Activated B cell treated with CpG ODN at 0.5 μM for 24 hours (primary cell): ENCODE measurements around the gene CT47C1. TPM values are rescaled to one million over a fixed set of nuclear protein-coding genes. Genes with fewer than 3 reads are reported as not detected.

Experiments
- ATAC-seq: fragments of 200-7000 bp; cut with Tn5 transposase; one replicate; pipeline ENCODE4 v1.10.0; 2021; ENCODE audit warnings: low read depth, mild to moderate bottlenecking, moderate library complexity
- CTCF ChIA-PET: fragments of 350-600 bp; sonication (Branson Sonifier 250); formaldehyde crosslinking; loops from one replicate; lab custom pipeline; 2021; ENCODE audit warnings: antibody characterized with exemption; lab: Charles Lee
- POLR2A ChIA-PET: fragments of 350-600 bp; sonication (Branson Sonifier 250); formaldehyde crosslinking; loops from one replicate; lab custom pipeline; 2021; ENCODE audit warnings: antibody characterized with exemption; lab: Charles Lee
- DNase-seq: peaks from one replicate; pipeline ENCODE4 v3.0.0; 2022
- H3K27ac Mint-ChIP-seq: one replicate; pipeline ENCODE4 v1.8.0; 2020; ENCODE audit warnings: mixed read lengths
- H3K27me3 Mint-ChIP-seq: one replicate; pipeline ENCODE4 v1.8.0; 2021; ENCODE audit warnings: mixed read lengths
- H3K36me3 Mint-ChIP-seq: one replicate; pipeline ENCODE4 v1.8.0; 2021; ENCODE audit warnings: low read depth, mixed read lengths
- H3K4me1 Mint-ChIP-seq: one replicate; pipeline ENCODE4 v1.8.0; 2021; ENCODE audit warnings: mixed read lengths
- H3K4me3 Mint-ChIP-seq: one replicate; pipeline ENCODE4 v1.8.0; 2020; ENCODE audit warnings: mild to moderate bottlenecking, mixed read lengths
- H3K9me3 Mint-ChIP-seq: one replicate; pipeline ENCODE4 v1.8.0; 2020; ENCODE audit warnings: mixed read lengths
- CTCF ChIP-seq: fragments of 200-600 bp; IDR thresholded peaks from one replicate; pipeline ENCODE4 v1.8.0; 2022; ENCODE audit warnings: antibody characterized with exemption, mild to moderate bottlenecking
- intact Hi-C: fragments of 100-400 bp; cut with micrococcal nuclease; formaldehyde crosslinking; loops from one replicate; pipeline ENCODE4 v1.15.1; 2024
- total RNA-seq: library from RNA; stranded (reverse); gene quantifications from 2 replicates; pipeline ENCODE4 v1.2.3, GENCODE V29; 2022

CT47C1 gene
- total RNA-seq, 1 donor from 2014 or later: not detected

- peaks cover 2% of the 10 kb centered on the region for H3K27me3 Mint-ChIP-seq
- no peak for ATAC-seq
- DNase-seq: no peak
- no peak for TF ChIP-seq CTCF
- H3K36me3 Mint-ChIP-seq: no peaks in the 10 kb centered on the region
- ChIA-PET POLR2A (no interaction called here), CTCF (no interaction called here)
- H3K9me3 Mint-ChIP-seq: no peaks in the 10 kb centered on the region
- H3K27ac Mint-ChIP-seq: no peak overlapping the region
- H3K4me1 Mint-ChIP-seq: no peaks in the 10 kb centered on the region
- no peak overlapping the region for H3K4me3 Mint-ChIP-seq
- intact Hi-C loops: no loop called here
These were observed 1.1 kb downstream of the CT47C1 start for GRCh38 chrX:119073911-119074310.

GRCh38 chrX:119075270-119076025 lies 2.7 kb downstream of the CT47C1 start:
- CTCF ChIA-PET: interaction anchor here (1.5 kb wide), 1 partner anchor 236 kb away, joined by 3 read pairs; no protein-coding TSS in a partner anchor
- Mint-ChIP-seq H3K27ac (no peak overlapping the region), H3K36me3 (no peaks in the 10 kb centered on the region), H3K4me1 (no peaks in the 10 kb centered on the region), H3K4me3 (no peak overlapping the region), H3K9me3 (no peaks in the 10 kb centered on the region), H3K27me3 (peaks cover 2% of the 10 kb centered on the region)
- POLR2A ChIA-PET: interaction anchor here (0.7 kb wide), 1 partner anchor 43 kb away, joined by 9 read pairs; no protein-coding TSS in a partner anchor
- no peak for DNase-seq
- no peak for TF ChIP-seq CTCF
- ATAC-seq: no peak
- intact Hi-C loops: no loop called here

- CTCF ChIA-PET: no interaction called here
- ATAC-seq (no peak), DNase-seq (no peak)
- no peak for TF ChIP-seq CTCF
- no peak overlapping the region for H3K4me3 Mint-ChIP-seq
- POLR2A ChIA-PET: no interaction called here
- no peaks in the 10 kb centered on the region for H3K4me1 Mint-ChIP-seq
- H3K36me3 Mint-ChIP-seq: no peaks in the 10 kb centered on the region
- H3K9me3 Mint-ChIP-seq: no peaks in the 10 kb centered on the region
- intact Hi-C loops: no loop called here
- H3K27ac Mint-ChIP-seq: no peak overlapping the region
- no peaks in the 10 kb centered on the region for H3K27me3 Mint-ChIP-seq
These were observed 9.5 kb downstream of the CT47C1 start for GRCh38 chrX:119082278-119082677.

GRCh38 chrX:119084766-119085165 lies 12.0 kb downstream of the CT47C1 start:
- no peaks in the 10 kb centered on the region for H3K9me3 Mint-ChIP-seq
- no peaks in the 10 kb centered on the region for H3K36me3 Mint-ChIP-seq
- no peaks in the 10 kb centered on the region for H3K27me3 Mint-ChIP-seq
- ATAC-seq (no peak), DNase-seq (no peak)
- POLR2A ChIA-PET: no interaction called here
- CTCF ChIA-PET: no interaction called here
- peaks cover 5% of the 10 kb centered on the region for H3K4me1 Mint-ChIP-seq
- TF ChIP-seq CTCF: no peak
- intact Hi-C loops: no loop called here
- no peak overlapping the region for H3K4me3 Mint-ChIP-seq
- no peak overlapping the region for H3K27ac Mint-ChIP-seq

- ATAC-seq (no peak), DNase-seq (no peak)
- no peak for TF ChIP-seq CTCF
- Mint-ChIP-seq H3K27ac (no peak overlapping the region), H3K36me3 (no peaks in the 10 kb centered on the region), H3K4me3 (no peak overlapping the region), H3K4me1 (peaks cover 7% of the 10 kb centered on the region), H3K9me3 (no peaks in the 10 kb centered on the region), H3K27me3 (no peaks in the 10 kb centered on the region)
- POLR2A ChIA-PET: no interaction called here
- intact Hi-C loops: no loop called here
- CTCF ChIA-PET: no interaction called here
These were observed 14.3 kb downstream of the CT47C1 start for GRCh38 chrX:119087121-119087520.
